Midbrain (tissue), 1 donor: ENCODE measurements around the gene INTS11.
"Not testable (repeated sequence)": the region's sequence is repeated elsewhere in the genome, so short reads cannot be mapped to it uniquely, and the experiment has no call there.

ENCODE experiments used
- DNase-seq: peaks from one replicate; lab custom pipeline; 2025; lab: John Stamatoyannopoulos, UW

INTS11 gene

DNA sequence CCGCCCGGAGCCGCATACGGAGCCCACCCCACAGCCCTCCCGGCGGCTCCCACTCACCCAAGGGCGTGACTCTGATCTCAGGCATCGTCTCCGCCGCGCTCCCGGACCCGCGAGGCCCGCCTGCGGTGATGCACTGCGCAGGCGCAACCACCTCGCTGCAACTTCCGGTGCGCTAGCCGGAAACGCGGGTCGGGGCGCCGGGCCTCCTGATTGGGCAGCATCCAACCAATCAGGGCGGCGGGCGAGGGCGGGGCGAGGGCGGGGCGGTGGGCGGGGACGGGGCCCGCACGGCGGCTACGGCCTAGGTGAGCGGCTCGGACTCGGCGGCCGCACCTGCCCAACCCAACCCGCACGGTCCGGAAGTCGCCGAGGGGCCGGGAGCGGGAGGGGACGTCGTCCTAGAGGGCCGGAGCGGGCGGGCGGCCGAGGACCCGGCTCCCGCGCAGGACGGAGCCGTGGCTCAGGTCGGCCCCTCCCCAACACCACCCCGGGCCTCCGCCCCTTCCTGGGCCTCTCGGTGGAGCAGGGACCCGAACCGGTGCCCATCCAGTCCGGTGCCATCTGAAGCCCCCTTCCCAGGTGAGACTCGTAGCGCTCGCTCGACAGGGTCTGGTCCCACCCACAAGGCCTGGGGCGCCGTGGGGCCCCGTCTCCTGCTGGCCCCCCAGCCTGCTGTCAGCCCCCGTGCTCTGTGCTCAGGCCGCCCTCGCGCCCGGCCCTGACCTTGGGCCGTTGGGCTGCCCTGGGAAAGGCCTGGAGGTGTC is at the start of gene INTS11, which contains the start of gene CPTP:
Gene INTS11 (minus strand): TSS at position 137 of the 764 bp plus-strand sequence. CDS start 52 bp downstream, at position 85.
Gene CPTP (plus strand): TSS at position 279 of the 764 bp plus-strand sequence. CDS start 2,109 bp downstream, outside the sequence.
- DNase-seq: peak; percentile 90

GRCh38 chr1:1373815-1374588 is 49.5 kb upstream of the INTS11 start:
- DNase-seq: no peak

GRCh38 chr1:1373051-1373814 is 48.8 kb upstream of the INTS11 start:
- DNase-seq: no peak

DNA sequence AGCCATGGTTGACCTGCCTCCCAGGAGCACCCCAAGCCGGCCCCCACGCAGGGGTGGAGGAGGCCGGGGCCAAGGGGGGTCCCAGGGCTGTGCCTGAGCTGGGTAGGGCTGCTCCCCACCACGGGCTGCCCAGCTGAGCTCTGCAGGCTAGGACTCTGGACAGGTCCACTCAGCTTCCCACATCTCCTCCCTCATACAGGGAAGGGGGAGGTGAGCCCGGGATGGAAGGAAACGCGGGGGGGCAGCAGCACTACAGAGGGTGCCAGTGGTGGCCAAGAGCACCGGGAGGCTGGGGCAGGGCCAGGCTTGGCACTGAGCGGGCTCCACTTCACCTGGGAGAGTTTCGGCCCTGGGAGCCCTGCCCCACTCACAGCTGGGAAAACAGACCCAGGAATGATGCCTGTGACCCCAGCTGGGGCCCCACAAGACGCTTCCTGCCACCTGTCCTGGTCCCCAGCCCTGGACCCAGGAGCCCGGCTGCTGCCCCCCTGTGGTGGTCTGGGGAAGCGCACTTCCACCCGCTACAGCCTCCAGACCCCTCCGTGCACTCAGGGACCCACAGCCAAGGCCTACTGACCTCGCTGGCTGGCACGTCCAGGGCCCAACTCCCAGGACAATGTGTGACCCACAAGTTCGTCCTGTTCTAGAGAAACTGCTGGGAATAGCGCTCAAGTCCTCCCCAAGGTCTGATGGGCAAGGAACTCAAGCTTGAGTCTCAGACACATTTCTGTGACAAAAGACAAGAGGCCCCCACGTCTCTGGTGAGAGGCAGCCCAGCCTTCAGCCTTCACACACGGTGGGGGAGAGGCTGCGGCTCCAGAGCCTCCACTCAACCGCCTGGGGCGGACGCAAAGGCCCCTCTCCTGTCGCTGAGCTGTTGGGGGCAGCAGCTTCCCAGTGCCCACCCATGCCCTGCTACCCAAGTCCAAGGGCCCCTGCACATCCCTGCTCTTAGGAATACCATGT is 47.6 kb upstream of the INTS11 start:
- DNase-seq: no peak

GRCh38 chr1:1371364-1371745 is 46.9 kb upstream of the INTS11 start:
- no peak for DNase-seq

DNA sequence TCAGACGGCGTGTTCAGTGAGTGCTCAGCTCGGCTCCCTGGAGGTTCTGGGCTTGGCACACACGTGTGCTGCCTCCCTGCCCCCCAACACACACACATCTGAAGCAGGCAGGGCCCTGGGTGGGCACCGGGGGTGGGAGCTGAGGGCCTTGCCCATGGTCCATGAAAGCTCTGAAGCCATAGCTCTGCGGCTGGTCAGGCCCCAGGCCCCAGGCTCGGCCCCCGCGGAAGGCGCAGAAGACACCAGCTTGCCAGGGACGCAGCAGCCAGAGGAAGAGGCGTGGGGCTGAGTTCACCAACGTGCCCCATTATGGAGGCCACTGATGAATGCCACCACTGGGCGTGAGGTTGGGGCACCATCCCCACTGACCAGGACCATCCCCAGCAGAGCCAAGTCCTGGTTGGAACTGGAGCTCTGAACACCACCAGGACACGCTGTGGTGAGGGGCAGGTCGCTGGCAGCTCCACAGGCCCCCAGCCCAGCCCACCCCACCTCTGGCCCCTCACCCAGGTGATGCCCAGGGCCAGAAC is 46.4 kb upstream of the INTS11 start:
- no peak for DNase-seq

DNA sequence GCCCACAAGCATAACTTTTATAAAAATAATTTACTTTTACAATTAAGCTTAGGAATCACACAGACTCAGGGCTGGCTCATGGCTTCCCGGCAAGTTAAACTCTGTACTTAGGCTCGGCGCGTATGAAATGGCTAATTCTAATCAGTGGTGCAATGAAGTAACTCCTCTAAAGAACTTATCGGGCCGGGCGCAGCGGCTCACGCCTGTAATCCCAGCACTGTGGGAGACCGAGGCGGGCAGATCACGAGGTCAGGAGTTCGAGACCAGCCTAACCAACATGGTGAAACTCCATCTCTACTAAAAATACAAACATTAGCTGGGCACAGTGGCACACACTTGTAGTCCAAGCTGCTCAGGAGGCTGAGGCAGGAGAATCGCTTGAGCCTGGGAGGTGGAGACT is 45.6 kb upstream of the INTS11 start:
- DNase-seq: not testable (repeated sequence)

- no peak for DNase-seq
These were observed 42.9 kb upstream of the INTS11 start for GRCh38 chr1:1367315-1367714.

DNA sequence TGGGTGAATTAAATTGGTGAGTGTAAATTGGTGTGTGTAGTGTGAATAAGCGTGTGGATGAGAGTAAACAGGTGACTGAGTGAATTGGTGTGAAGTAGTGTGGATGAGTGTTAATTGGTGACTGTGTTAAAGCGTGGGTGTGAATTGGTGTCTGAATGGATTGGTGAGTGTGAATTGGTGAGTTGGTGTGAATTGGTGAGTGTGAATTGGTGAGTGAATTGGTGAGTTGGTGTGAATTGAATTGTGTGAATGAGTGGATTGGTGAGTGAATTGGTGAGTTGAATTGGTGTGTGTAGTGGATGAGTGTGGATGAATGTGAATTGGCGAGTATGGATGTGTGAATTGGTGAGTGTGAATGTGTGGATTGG is 42.2 kb upstream of the INTS11 start:
- no peak for DNase-seq

- no peak for DNase-seq
These were observed 41.6 kb upstream of the INTS11 start for GRCh38 chr1:1365875-1366698.

GRCh38 chr1:1364266-1364665 is 39.8 kb upstream of the INTS11 start:
- no peak for DNase-seq

DNA sequence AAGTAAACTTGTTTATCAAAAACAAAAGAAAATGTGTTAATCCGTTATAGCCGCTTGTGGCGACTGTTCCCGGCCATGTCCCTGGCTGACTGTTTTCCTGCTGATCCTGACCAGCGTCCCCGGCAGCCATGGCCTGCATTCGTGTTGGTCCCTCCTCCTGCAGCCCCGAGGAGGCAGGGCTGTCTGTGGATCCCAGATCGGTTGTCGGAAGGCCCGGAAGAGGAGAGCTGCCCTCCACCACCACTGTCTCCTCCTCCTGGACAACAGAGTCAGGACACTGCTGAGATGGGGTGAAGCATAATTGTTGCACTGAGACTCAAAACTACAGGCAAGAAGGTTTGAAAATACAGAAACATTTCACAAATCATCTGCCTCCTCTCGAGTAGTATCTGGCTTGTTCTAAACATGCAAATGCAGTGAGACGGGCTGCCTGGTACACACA is 37.5 kb upstream of the INTS11 start:
- no peak for DNase-seq

GRCh38 chr1:1361233-1361981 is 36.9 kb upstream of the INTS11 start:
- no peak for DNase-seq

DNA sequence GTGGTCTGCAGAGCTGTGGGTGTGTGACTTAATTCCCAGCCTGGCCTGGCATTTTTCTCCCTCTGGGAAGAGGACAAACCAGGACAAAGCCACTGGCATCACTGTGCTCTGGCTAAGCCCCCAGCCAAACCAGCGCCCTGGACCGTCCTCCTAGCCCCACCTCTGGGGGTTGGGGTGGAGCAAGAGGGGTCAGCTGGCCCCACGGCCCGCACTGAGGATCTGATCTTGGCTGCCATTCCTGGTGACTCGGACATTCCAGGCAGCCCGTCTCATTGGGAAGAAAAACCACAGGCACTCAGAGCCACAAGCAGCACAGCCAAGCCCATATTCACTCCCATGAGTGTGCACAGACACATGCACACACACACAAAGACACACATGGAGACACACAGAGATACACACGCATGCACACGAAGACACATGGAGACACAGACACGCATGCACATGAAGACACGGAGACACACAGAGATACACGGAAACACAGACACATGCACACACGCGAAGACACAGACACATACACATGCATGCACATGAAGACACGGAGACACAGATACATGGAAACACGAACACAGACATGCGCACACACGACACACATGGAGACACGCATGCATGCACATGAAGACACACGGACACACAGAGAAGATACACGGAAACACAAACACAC is 36.2 kb upstream of the INTS11 start:
- no peak for DNase-seq

- no peak for DNase-seq
These were observed 35.4 kb upstream of the INTS11 start for GRCh38 chr1:1359664-1360468.

DNA sequence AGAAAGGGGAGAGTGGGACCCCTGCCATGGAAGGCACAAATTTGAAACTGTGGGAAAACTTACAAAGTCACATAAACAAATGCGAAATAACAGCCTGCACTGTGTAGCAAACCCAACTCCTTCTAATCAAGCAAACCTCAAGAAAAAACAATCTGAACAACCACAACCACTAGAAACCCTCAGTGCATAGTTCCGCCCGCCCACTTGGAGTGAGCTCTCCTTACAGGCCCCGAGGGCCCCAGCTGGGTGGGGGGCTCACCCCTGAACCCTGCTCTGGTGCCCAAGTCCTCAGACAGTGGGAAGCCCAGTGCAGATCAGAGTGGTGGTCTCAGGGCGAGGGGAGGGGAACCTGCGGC is 34.8 kb upstream of the INTS11 start:
- no peak for DNase-seq

GRCh38 chr1:1358433-1359271 is 34.2 kb upstream of the INTS11 start, which contains the start of gene MXRA8:
TSS of gene MXRA8 (minus strand) at chr1:1358555. CDS start at chr1:1358504, 51 bp downstream.
- no peak for DNase-seq
